Activated CD8-positive, alpha-beta memory T cell treated with anti-CD3 and anti-CD28 coated beads for 48 hours (primary cell): ENCODE measurements around the gene HSPA1L.
"Not testable (repeated sequence)": the region's sequence is repeated elsewhere in the genome, so short reads cannot be mapped to it uniquely, and the experiment has no call there.

Source experiments
- DNase-seq, 3 experiments: peaks; one replicate each; pipeline ENCODE4 v3.0.0-alpha.2; 2020; ENCODE audit warnings: low read depth in 2 of 3, low spot score in 2 of 3

The HSPA1L gene

DNA sequence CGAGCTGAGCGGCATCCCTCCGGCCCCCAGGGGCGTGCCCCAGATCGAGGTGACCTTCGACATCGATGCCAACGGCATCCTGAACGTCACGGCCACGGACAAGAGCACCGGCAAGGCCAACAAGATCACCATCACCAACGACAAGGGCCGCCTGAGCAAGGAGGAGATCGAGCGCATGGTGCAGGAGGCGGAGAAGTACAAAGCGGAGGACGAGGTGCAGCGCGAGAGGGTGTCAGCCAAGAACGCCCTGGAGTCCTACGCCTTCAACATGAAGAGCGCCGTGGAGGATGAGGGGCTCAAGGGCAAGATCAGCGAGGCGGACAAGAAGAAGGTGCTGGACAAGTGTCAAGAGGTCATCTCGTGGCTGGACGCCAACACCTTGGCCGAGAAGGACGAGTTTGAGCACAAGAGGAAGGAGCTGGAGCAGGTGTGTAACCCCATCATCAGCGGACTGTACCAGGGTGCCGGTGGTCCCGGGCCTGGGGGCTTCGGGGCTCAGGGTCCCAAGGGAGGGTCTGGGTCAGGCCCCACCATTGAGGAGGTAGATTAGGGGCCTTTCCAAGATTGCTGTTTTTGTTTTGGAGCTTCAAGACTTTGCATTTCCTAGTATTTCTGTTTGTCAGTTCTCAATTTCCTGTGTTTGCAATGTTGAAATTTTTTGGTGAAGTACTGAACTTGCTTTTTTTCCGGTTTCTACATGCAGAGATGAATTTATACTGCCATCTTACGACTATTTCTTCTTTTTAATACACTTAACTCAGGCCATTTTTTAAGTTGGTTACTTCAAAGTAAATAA, 2.2 kb upstream of the HSPA1L start:
- DNase-seq = not testable (repeated sequence)

DNA sequence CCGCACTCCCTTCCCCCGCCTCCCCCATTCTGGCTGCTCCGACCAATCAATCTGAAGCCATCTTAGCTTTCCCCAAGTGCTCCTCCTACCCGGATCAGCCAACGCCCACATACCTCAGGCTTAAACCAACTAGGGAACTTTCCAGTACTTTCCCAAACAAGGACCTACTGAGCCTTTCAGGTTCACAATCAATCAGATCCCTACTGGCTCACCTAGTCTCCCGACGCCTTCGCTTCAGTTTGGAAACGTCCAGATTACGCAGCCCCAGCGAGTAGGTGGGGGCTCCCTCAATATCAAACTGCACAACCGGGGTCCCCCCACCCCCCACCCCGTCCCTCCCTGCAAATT, 432 bp downstream of the HSPA1L start:
- peak in 1 of 3 experiments; percentile 38 for DNase-seq

DNA sequence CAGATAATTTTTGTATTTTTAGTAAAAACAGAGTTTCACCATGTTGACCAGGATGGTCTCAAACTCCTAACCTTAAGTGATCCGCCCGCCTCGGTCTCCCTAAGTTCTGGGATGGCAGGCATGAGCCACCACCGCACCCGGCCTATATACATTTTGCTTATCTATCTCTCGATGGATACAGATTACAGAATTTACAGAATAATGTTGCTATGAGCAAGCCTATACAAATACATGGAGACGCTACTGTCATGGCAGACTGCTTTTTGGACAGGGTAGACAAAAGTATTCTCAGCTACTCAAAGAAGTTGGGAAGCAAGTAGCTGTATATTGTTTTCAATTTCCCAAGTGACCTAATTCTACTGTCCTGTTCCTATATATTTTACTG, 1.6 kb downstream of the HSPA1L start:
- DNase-seq = no peak

DNA sequence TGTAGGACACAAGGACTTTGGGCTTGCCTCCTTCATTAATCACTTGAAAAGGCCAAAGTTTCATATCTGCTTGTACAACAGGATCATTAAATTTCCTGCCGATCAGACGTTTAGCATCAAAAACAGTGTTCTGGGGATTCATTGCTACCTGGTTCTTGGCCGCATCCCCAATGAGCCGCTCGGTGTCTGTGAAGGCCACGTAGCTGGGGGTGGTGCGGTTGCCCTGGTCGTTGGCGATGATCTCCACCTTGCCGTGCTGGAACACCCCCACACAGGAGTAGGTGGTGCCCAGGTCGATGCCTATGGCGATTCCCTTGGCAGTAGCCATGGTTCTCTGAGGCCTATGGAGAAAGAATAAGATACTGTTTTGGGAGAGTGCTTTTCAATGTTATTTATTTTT, 3.4 kb downstream of the HSPA1L start:
- DNase-seq = no peak

DNA sequence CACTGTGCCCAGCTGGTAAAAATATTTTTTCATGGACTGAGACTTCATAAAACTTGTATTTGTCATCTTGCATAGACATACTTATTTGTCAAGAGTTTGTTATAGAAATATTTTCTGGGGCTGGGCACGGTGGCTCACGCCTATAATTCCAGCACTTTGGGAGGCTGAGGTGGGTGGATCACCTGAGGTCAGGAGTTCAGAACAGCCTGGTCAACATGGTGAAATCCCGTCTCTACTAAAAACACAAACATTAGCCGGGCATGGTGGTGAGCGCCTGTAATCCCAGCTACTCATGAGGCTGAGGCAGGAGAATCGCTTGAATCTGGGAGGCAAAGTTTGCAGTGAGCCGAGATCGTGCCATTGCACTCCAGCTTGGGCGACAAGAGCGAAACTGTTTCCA, 6.5 kb downstream of the HSPA1L start:
- not testable (repeated sequence) for DNase-seq

DNA sequence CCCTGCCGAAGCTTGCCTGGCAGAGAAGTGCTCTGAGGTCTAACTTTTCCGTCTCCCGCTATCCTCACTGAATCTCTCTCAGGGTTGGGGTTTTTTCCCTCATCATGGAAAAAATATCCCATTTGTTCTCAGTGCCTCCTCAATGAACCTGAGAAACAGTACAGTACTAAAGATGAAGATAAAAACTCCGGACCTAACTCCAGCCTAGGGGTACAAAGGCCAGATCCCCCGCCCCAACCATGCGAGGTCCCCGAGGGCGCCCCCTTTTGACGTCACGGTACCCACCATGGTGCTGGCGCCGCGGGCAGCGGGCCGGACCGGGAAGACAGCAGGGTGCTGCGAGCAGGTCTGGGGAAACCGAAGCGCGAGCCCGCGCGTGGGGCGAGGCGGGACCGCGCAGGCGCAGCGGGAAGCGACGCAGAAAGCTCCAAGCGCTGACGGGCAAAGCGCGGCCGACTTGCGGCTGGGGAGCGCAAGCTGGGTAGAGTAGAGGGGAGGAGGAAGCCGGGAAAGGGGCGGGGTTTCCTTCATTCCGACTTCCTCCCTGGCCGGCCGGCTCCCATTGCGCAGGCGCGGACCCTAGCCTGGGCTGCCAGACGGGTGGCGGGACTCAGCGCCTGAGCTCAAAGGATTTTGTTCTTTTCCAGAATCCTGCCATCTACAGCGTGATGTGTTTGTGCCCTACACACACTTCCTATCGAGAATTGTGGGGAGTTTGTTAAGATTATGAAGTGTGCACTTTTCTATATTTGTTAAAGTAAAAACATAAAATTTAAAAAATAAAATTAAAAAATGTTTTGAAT, 8.4 kb downstream of the HSPA1L start, which contains the start of gene LSM2:
TSS of gene LSM2 (minus strand) at position 497 of the 803 bp plus-strand sequence. CDS start at position 288, 209 bp downstream.
- DNase-seq = peak; percentile 82 to 97 (median 94)

DNA sequence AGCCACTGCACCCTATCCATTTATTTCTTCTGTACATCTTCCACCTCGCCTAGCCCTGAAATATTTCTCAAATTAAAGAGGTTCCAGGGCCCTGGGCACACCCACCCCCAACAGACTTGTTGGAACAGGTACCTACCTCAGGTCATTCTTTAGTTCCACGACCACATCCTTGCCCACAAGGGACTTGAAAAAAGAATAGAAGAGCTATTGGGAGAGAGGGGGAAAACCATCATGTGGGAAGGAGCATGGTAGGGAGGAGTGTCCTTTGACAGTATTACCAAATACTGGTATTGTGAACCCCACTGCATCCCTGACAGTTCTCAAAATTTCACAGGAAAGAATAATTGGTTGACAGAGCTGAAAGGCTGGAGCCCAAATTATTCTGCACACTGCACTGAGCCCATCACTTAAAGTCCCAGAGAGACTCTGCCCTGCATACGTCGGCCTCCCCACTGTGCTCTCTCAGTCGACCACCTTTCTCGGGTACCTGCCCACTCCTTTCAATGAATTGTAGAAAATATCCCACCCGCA, 9.1 kb downstream of the HSPA1L start:
- no peak for DNase-seq

DNA sequence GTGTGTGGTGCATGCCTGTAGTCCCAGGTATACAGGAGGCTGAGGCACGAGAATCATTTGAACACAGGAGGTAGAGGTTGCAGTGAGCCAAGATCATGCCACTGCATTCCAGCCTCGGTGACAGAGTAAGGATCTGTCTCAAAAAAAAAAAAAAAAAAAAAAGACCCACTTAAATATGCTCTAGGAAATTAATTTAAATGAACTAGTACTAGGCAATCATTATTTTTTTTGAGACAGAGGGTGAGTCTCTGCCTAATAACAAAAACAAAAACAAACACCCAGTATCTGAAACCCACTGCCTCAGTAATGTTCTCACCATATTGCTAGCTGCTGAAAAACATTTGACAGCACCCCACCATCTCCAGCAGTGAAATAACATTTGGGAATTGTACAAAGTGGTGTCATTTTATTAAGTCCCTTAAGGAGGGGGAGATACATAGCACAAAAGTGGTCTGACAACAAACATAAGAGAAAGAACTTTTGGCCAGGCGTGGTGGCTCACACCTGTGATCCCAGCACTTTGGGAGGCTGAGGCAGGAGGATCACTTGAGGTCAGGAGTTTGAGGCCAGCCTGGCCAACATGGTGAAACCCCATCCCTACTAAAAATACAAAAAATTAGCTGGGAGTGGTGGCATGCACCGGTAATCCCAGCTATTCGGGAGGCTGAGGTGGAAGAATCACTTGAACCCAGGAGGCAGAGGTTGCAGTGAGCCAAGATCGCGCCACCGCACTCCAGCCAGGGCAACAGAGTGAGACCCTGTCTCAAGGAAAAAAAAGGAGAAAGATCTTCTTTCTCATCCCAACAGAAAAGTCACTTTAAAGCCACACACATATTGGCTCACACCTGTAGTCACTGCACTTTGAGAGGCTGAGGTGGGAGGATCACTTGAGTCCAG, 13.8 kb downstream of the HSPA1L start:
- not testable (repeated sequence) for DNase-seq

DNA sequence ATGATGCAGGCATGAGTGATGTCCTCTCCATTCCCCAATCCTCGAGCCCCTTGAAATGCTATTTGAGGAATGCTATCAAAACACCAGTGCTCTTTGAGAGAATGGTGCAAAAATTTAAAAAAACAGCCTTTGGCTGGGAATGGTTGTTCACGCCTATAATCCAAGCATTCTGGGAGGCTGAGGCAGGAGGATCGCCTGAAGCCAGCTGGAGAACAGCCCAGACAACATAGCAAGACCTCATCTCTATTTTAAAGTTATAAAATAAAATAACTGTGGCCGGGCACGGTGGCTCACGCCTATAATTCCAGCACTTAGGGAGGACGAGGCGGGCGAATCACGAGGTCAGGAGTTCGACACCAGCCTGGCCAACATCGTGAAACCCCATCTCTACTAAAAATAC, 15.3 kb downstream of the HSPA1L start:
- DNase-seq = no peak

DNA sequence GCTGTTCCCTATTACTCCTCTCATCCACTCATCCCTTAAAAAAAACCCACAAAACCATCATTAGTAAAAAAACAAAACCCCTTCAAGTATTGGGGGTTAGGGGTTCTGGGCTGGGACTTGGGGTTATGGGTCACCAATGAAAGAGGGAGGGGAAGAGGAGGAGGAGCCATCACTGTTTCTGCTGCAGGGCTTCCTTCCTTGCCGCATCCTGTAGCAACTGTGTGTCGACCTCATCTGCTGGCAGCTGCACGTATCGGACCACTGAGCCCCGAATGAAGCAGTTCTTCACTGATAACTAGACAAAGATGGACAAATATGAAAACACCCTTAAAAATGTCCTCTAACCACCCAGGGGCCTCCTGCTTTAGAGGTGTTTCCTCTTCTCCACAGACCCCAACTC, 17.5 kb downstream of the HSPA1L start:
- DNase-seq = no peak

DNA sequence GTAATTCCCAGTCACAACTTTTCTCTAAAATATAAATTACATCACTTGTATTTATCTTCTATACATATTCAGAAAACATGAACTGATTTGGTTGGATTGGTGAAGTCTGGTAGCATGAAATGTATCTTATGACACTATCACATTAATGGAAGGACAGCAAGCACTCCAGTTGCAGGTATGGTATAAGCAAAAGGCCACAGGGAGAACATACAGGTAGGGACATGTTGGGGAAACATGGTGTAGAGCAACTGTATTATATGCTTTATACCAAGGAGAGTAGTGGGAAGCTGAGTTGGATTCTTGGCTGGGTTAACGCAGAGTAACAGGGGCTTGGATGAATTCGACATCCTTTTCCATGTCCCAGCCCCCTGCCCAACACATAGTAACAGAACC, 18.1 kb downstream of the HSPA1L start:
- no peak for DNase-seq

DNA sequence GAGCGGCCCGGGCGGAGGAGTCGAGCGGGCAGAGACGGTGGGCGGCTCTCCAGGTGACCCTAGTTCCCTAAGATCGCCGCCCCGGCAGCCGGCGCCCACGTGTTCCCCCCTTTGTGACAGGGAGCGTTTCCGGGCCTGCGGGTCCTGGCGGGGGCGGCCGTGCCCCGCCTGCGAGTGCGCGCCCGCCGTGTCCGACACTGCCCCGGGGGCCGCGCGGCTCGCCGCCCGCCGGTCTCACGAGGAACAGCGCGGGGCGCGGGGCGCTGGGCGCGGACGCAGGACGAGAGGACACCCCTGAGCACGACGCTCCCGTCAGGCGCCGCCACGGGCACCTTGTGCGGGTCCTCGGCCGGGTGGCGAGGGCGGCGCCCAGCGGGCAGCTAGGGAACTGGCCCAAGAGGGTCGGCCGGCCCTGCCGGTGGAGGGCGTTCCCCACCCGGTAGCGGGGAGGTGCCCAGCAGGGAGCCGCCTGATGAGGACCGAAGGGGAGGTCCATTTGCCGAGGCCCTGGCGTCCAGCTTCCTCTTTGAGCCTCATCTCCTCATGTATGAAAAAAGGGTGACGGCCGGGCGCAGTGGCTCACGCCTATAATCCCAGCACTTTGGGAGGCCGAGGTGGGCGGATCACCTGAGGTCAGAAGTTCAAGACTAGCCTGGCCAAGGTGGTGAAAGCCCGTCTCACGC, 19.3 kb downstream of the HSPA1L start, which contains the start of gene VARS1:
TSS of gene VARS1 (minus strand) at position 137 of the 683 bp plus-strand sequence. CDS start 535 bp downstream, outside the sequence.
- DNase-seq = peak; percentile 68 to 74 (median 71)

DNA sequence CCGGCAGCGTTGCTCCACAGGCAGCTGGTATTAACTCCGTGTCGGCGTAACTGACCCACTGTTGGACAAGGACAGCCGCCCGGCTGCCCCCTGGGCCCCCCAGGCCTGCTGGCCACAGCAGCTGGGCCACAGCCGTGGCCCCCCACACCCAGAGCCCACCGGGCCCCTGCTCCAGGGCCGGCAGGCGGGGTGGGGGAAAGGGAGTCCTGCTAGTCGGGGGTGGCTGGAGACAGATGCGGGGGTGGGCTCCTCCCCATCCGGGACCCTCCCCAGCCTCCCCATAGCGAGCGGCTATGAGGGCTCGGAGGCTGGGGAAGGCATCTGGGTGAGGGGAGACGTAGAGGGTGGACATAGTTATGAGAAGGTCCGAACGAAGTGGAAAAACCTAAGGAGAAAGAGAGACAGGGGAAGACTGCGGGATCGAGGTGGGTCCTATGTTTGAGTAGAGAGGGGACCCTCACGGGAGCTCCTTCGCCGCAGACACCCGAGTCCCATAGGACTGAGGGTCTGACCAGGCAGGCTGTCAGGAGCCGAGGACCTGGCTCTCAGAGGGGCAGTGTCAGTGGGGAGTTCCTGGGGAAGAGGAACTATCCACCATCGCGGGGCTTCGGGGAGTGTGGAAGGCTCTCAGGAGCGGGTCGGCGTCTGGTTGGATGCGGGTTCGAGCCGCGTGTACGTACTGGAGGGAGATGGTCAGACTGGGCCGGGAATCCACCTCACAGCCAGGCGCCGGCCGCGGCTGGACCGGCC, 20.0 kb downstream of the HSPA1L start:
- no peak for DNase-seq

DNA sequence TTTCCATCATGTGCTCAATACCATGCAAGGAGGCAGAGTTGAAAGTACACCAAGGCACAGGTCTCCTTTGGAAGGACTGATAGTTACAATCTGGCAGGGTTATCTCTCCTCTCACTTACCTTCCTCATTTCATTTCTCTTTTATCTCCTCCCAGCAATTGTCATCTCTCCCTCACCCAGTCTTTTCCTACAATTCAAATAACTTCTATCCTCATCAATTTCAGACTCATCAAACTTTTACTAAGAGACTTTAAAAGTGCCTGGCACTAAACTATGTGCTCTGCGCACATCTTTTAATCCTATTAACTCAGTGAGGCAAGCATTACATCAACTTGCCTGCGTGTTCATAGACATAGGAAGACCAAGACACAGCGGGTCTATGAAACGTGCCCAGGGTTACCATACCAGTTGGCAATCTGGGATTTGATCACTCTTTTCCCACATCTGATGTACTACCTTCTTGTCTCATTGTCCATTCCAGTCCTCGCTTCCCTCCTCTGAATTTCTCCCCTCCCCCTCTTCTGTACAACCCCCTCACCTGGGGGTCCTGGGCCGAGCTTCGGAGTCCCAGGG, 20.7 kb downstream of the HSPA1L start:
- DNase-seq = no peak

DNA sequence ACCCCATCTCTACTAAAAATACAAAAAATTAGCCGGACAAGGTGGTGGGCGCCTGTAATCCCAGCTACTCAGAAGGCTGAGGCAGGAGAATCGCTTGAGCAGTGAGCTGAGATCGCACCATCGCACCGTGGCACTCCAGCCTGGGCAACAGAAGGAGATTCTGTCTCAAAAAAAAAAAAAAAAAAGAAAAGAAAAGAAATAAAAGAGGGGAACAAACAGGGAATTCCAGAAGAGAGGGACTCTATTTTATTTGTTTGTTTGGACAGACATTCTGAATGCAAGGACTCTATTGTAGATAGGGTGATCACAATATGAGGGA, 21.2 kb downstream of the HSPA1L start:
- DNase-seq = not testable (repeated sequence)

DNA sequence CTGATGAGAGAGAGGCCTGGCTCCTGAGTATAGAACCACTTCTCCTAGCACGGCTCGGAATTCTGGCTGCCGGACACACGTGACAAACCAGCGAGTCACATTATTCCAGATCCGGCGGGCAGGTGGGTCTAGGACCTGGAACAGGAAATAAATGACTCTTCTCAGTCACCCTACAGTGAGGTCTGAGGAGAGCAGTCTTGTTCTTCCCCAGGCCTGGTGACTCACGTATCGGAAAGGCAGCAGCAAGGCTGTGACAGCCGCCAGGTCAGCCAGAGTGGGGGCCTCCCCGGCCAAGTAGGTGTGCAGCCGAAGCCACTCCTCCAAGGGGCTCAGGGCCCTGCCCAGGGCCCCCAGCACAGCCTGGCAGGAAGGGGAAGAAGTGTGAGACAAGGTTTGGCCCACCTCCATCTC, 22.3 kb downstream of the HSPA1L start:
- DNase-seq = no peak

DNA sequence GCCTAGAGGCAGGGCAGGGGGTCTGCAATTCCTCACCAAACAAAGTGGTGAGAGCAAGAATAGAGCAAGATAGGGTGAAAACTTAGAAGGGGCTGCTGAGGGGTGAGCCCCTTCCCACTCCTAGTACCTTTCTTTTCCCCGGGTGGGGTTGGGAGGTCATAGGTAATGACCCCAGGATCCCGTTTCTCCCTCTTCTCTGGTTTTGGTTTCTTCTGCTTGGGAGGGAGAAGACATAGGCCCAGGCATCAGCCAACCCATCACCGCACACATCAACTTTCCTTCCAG, 23.1 kb downstream of the HSPA1L start:
- DNase-seq = no peak

DNA sequence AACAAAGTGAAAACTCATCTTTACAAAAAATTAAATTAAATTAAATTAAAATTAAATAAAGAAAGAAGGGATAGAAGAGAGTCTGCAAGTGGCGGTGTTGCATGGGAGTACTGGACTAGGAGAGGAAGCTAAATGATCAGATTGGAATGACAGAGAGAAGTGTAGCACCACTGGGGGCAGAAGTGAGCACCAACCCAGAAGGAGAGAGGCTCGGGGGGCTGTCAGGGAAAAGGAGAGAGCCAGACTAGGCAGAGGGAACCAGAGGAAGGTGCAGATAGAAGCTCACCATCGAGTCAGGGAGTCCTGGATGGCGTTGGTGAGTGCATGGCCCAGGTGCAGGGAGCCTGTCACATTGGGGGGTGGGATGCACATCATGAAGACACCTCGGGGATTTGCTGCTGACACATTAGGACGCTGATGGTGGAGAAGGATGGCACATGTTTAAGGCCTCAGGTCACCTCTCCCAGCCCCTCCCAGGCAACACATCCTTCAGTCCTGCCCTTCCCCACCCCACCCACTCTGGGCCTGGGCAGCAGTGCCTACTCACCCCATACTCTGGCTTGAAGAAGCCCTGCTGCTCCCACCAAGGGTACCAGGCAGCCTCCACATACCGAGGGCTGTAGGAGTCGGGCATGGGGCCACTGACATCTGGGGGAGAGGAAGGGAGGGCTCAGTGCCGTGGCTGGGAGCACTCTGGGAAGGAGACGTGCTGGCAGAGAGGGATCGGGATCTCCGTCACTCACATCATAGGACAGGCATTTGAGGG, 23.6 kb downstream of the HSPA1L start:
- DNase-seq = no peak

DNA sequence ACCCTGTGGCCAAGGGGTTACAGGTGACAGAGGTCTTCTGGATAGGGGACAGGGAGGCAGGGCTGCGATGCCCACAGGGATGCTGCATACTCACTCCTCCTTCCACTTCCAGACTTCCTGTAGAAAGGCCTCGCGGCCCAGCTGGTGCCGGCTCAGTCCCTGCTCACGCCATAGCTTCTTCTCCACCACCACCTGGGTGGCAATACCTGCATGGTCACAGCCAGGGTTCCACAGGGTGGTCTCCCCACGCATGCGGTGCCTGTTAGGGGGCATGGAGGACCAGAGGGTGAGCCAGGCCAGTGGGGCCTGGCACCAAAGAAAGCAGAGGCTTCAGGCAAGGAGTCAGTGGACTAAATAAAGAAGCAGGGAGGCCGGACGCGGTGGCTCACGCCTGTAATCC, 29.6 kb downstream of the HSPA1L start:
- DNase-seq = no peak
